ENCODE data around the gene KLHL22. TPM values are rescaled to one million over a fixed set of nuclear protein-coding genes. Genes with fewer than 3 reads are reported as not detected.
"Not testable (repeated sequence)": the region's sequence is repeated elsewhere in the genome, so short reads cannot be mapped to it uniquely, and the experiment has no call there.

Gene KLHL22
- total RNA-seq, 1 experiment from 2014 or later: 20.0 TPM

GRCh38 chr22:20455709-20456063 is 39.9 kb downstream of the KLHL22 start:
- Histone ChIP-seq H3K9me3 (ENCODE audit: insufficient read depth, low read depth) (no peaks in the 10 kb centered on the region), H3K4me2 (no peak overlapping the region), H3K4me1 (replicated peaks; ENCODE audit: insufficient read depth) (no peaks in the 10 kb centered on the region), H3K27me3 (ENCODE audit: insufficient read depth, low read depth) (no peaks in the 10 kb centered on the region), H3K4me3 (no peak overlapping the region), H3K9me2 (ENCODE audit: insufficient read depth) (no peaks in the 10 kb centered on the region), H3F3A (ENCODE audit: insufficient read depth, low read depth) (no peaks in the 10 kb centered on the region), H3K36me3 (ENCODE audit: low read depth) (no peaks in the 10 kb centered on the region), H4K20me1 (ENCODE audit: insufficient read depth) (no peaks in the 10 kb centered on the region; the same call in 1 of the 2 replicates), H3K79me2 (ENCODE audit: low read depth) (no peaks in the 10 kb centered on the region), H2AFZ (no peak overlapping the region), H3K27ac (no peak overlapping the region)
- POLR2A ChIA-PET (ENCODE audit: unreplicated experiment): interaction anchor here (0.5 to 0.6 kb wide), 2 partner anchors 28 to 44 kb away, joined by 3 to 5 read pairs; no protein-coding TSS in a partner anchor
- CTCF ChIA-PET: interaction anchor here (0.7 to 1.2 kb wide), 2 partner anchors 37 to 296 kb away, joined by 3 to 21 read pairs; no protein-coding TSS in a partner anchor
- intact Hi-C loops (cut with micrococcal nuclease; ENCODE audit: unreplicated experiment): loop anchor here (10.0 kb wide), 2 partner anchors 161 to 301 kb away; partner anchors contain the start of gene CCDC188
- no peak for DNase-seq
- no TSS peak for BruUV-seq (replicated peaks)
- TF ChIP-seq EZH2 (IDR thresholded peaks at IDR 0.05; ENCODE audit: low read depth): no peak
- no peak for TF ChIP-seq CTCF (conservative IDR thresholded peaks at IDR 0.05)

GRCh38 chr22:20453222-20453621 is 42.4 kb downstream of the KLHL22 start:
- H3K4me2 ChIP-seq: no peak overlapping the region
- no peaks in the 10 kb centered on the region for H3K9me2 ChIP-seq (ENCODE audit: insufficient read depth)
- H3K9me3 ChIP-seq (ENCODE audit: insufficient read depth, low read depth): no peaks in the 10 kb centered on the region
- H3F3A ChIP-seq (ENCODE audit: insufficient read depth, low read depth): no peaks in the 10 kb centered on the region
- no peak overlapping the region for H2AFZ ChIP-seq
- no peaks in the 10 kb centered on the region for H3K79me2 ChIP-seq (ENCODE audit: low read depth)
- no peaks in the 10 kb centered on the region for H3K4me1 ChIP-seq (replicated peaks; ENCODE audit: insufficient read depth)
- no peak overlapping the region for H3K4me3 ChIP-seq
- TF ChIP-seq CTCF (conservative IDR thresholded peaks at IDR 0.05) (no peak), EZH2 (IDR thresholded peaks at IDR 0.05; ENCODE audit: low read depth) (no peak)
- POLR2A ChIA-PET (ENCODE audit: unreplicated experiment): no interaction called here
- no TSS peak for BruUV-seq (replicated peaks)
- H3K36me3 ChIP-seq (ENCODE audit: low read depth): no peaks in the 10 kb centered on the region
- H3K27me3 ChIP-seq (ENCODE audit: insufficient read depth, low read depth): no peaks in the 10 kb centered on the region
- DNase-seq: no peak
- CTCF ChIA-PET: no interaction called here
- H4K20me1 ChIP-seq (ENCODE audit: insufficient read depth): no peaks in the 10 kb centered on the region; the same call in 1 of the 2 replicates
- intact Hi-C loops (cut with micrococcal nuclease; ENCODE audit: unreplicated experiment): loop anchor here (10.0 kb wide), 2 partner anchors 158 to 298 kb away; partner anchors contain the start of gene CCDC188
- no peak overlapping the region for H3K27ac ChIP-seq

GRCh38 chr22:20451920-20452319 is 43.7 kb downstream of the KLHL22 start:
- H3K79me2 ChIP-seq (ENCODE audit: low read depth): no peaks in the 10 kb centered on the region
- intact Hi-C loops (cut with micrococcal nuclease; ENCODE audit: unreplicated experiment): loop anchor here (10.0 kb wide), 2 partner anchors 157 to 297 kb away; partner anchors contain the start of gene CCDC188
- ChIA-PET CTCF (no interaction called here), POLR2A (ENCODE audit: unreplicated experiment) (no interaction called here)
- no peak overlapping the region for H2AFZ ChIP-seq
- TF ChIP-seq CTCF (conservative IDR thresholded peaks at IDR 0.05) (no peak), EZH2 (IDR thresholded peaks at IDR 0.05; ENCODE audit: low read depth) (no peak)
- no TSS peak for BruUV-seq (replicated peaks)
- no peaks in the 10 kb centered on the region for H3K9me3 ChIP-seq (ENCODE audit: insufficient read depth, low read depth)
- H4K20me1 ChIP-seq (ENCODE audit: insufficient read depth): no peaks in the 10 kb centered on the region; the same call in 1 of the 2 replicates
- H3F3A ChIP-seq (ENCODE audit: insufficient read depth, low read depth): no peaks in the 10 kb centered on the region
- no peak overlapping the region for H3K4me3 ChIP-seq
- no peaks in the 10 kb centered on the region for H3K27me3 ChIP-seq (ENCODE audit: insufficient read depth, low read depth)
- H3K4me1 ChIP-seq (replicated peaks; ENCODE audit: insufficient read depth): no peaks in the 10 kb centered on the region
- no peak for DNase-seq
- no peak overlapping the region for H3K27ac ChIP-seq
- H3K36me3 ChIP-seq (ENCODE audit: low read depth): no peaks in the 10 kb centered on the region
- H3K4me2 ChIP-seq: no peak overlapping the region
- no peaks in the 10 kb centered on the region for H3K9me2 ChIP-seq (ENCODE audit: insufficient read depth)

- H3K9me2 ChIP-seq (ENCODE audit: insufficient read depth); H4K20me1 ChIP-seq (ENCODE audit: insufficient read depth); BruUV-seq (replicated peaks); H3K4me1 ChIP-seq (replicated peaks; ENCODE audit: insufficient read depth); H3K9me3 ChIP-seq (ENCODE audit: insufficient read depth, low read depth); H3K27me3 ChIP-seq (ENCODE audit: insufficient read depth, low read depth); CTCF ChIA-PET; H3K36me3 ChIP-seq (ENCODE audit: low read depth); H3F3A ChIP-seq (ENCODE audit: insufficient read depth, low read depth); DNase-seq; H3K4me3 ChIP-seq; H3K4me2 ChIP-seq; H3K79me2 ChIP-seq (ENCODE audit: low read depth); POLR2A ChIA-PET (ENCODE audit: unreplicated experiment); H2AFZ ChIP-seq; H3K27ac ChIP-seq: not testable (repeated sequence)
- intact Hi-C loops (cut with micrococcal nuclease; ENCODE audit: unreplicated experiment): loop anchor here (10.0 kb wide), 2 partner anchors 156 to 296 kb away; partner anchors contain the start of gene CCDC188
These were observed 44.3 kb downstream of the KLHL22 start for GRCh38 chr22:20451129-20451778.

Data from PC-9 (cell line).